ENCODE results near the gene GALNT2.

GRCh38 chr1:230207598-230207997 is 140.6 kb downstream of the GALNT2 start:
- TF ChIP-seq EP300 (IDR thresholded peaks at IDR 0.05) (no peak), CTCF (IDR thresholded peaks at IDR 0.05) (no peak), POLR2A (IDR thresholded peaks at IDR 0.05) (no peak)

Measured in tibial nerve (tissue), 4 donors.